HepG2 (cell line): ENCODE measurements around the gene PANK4.

Experiments
- EEA1 ChIP-seq: sonication (generic); formaldehyde crosslinking; IDR thresholded peaks from 2 replicates; pipeline ENCODE4 v1.5.1; 2020; ENCODE audit warnings: mild to moderate bottlenecking, missing genetic modification reagents, borderline replicate concordance
- EZH2 ChIP-seq: conservative IDR thresholded peaks from 2 replicates; pipeline ENCODE4 v1.6.1; 2012; ENCODE audit warnings: mild to moderate bottlenecking, low read depth, low read length, moderate library complexity
- JUN ChIP-seq: sonication (generic); formaldehyde crosslinking; IDR thresholded peaks from 2 replicates; pipeline ENCODE4 v1.4.0; 2020; ENCODE audit warnings: mild to moderate bottlenecking, missing genetic modification reagents
- MAFK ChIP-seq, 2 experiments: IDR thresholded peaks in 1 of 2; conservative IDR thresholded peaks in 1 of 2; 2 replicates each; pipeline ENCODE4 v1.6.1; 2011; ENCODE audit warnings: improper control_type of control experiment in 2 of 2, low read length in 2 of 2
- MXI1 ChIP-seq: IDR thresholded peaks from 3 replicates; pipeline ENCODE4 v1.6.1; 2012; ENCODE audit warnings: low read depth, low read length, inconsistent platforms, borderline replicate concordance
- PPARG ChIP-seq: conservative IDR thresholded peaks from 2 replicates; pipeline ENCODE4 v1.6.1; 2016; ENCODE audit warnings: missing biosample characterization, missing genetic modification reagents
- RFXANK ChIP-seq: IDR thresholded peaks from 2 replicates; pipeline ENCODE4 v1.6.1; 2016
- YY1 ChIP-seq: IDR thresholded peaks from 2 replicates; pipeline ENCODE4 v1.6.1; 2011; ENCODE audit warnings: low read length, low read depth, moderate library complexity, mild to moderate bottlenecking; ENCODE audit not compliant: insufficient read depth, insufficient replicate concordance
- ZBTB7A ChIP-seq: sonication (generic); formaldehyde crosslinking; IDR thresholded peaks from 2 replicates; pipeline ENCODE4 v1.8.0; 2022; ENCODE audit warnings: mild to moderate bottlenecking, missing genetic modification reagents
- ZFP36 ChIP-seq: fragments of 150-350 bp; IDR thresholded peaks from 2 replicates; pipeline ENCODE4 v1.6.1; 2018; ENCODE audit warnings: borderline replicate concordance, low read length, low read depth; ENCODE audit not compliant: partially characterized antibody
- ZNF558 ChIP-seq: sonication (generic); formaldehyde crosslinking; IDR thresholded peaks from 2 replicates; pipeline ENCODE4 v1.9.0; 2022; ENCODE audit warnings: mild to moderate bottlenecking, missing genetic modification reagents, borderline replicate concordance
- TF ChIP-seq, protein P1 (sequence below): sonication (generic); formaldehyde crosslinking; IDR thresholded peaks from 2 replicates; pipeline ENCODE4 v1.4.0; 2020; ENCODE audit warnings: missing genetic modification reagents
- TF ChIP-seq, protein P2 (sequence below): sonication (generic); formaldehyde crosslinking; IDR thresholded peaks from 2 replicates; pipeline ENCODE4 v1.5.0; 2020; ENCODE audit warnings: mild to moderate bottlenecking, missing genetic modification reagents, moderate library complexity
- TF ChIP-seq, protein P3 (sequence below): sonication (generic); formaldehyde crosslinking; IDR thresholded peaks from 2 replicates; pipeline ENCODE4 v1.4.0; 2020; ENCODE audit warnings: missing genetic modification reagents

DNA sequence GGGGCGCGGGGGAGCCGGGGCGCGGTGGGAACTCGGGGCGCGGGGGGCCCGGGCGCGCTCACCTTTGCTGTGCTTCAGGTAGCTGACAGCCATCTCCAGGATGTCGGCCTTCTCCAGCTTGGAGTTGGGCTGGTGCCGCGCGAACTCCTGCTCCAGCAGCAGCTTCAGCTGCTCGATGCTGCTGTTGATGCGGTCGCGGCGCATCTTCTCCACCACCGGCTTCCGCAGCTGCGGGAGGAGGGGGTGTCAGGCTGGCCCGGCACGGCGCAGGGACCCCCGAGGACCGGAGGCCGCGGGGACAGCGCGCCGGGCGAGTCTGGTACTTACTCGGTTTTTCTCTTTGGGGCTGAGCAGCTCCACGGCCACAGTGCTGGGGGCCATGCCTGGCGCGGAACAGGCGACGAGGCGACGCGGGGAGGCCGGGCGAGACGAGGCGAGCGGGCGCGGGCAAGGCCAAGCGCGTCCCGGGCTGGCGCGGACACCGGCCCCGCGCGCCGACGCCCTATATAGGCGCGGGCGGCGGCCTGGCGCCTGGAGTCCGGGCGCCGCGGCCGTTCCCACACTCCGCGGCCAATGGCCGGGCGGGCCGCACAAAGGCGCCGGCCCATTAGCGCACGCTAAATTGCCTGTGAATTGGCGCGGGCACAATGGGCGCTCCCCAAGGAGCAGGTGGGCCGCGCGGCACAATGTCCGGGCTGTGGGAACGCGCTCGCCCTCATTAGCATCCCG is 3.6 kb upstream of the PANK4 start, which contains the start of gene HES5:
- TF ChIP-seq JUN (CRISPR knock-in tag) (no peak), PPARG (CRISPR knock-in tag) (no peak), ZFP36 (no peak), MXI1 (no peak), YY1 (no peak), EZH2 (peak; percentile 67), ZBTB7A (no peak), ZNF558 (CRISPR knock-in tag) (no peak), MAFK (conservative IDR thresholded peaks at IDR 0.05 in 1 of 2, IDR thresholded peaks at IDR 0.05 in 1 of 2; ENCODE audit: low read length in 2 of 2) (no peak), EEA1 (CRISPR knock-in tag) (no peak), RFXANK (CRISPR knock-in tag) (no peak)
- TF ChIP-seq, protein P1, sequence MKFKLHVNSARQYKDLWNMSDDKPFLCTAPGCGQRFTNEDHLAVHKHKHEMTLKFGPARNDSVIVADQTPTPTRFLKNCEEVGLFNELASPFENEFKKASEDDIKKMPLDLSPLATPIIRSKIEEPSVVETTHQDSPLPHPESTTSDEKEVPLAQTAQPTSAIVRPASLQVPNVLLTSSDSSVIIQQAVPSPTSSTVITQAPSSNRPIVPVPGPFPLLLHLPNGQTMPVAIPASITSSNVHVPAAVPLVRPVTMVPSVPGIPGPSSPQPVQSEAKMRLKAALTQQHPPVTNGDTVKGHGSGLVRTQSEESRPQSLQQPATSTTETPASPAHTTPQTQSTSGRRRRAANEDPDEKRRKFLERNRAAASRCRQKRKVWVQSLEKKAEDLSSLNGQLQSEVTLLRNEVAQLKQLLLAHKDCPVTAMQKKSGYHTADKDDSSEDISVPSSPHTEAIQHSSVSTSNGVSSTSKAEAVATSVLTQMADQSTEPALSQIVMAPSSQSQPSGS (CRISPR knock-in tag): no peak
- TF ChIP-seq, protein P2, sequence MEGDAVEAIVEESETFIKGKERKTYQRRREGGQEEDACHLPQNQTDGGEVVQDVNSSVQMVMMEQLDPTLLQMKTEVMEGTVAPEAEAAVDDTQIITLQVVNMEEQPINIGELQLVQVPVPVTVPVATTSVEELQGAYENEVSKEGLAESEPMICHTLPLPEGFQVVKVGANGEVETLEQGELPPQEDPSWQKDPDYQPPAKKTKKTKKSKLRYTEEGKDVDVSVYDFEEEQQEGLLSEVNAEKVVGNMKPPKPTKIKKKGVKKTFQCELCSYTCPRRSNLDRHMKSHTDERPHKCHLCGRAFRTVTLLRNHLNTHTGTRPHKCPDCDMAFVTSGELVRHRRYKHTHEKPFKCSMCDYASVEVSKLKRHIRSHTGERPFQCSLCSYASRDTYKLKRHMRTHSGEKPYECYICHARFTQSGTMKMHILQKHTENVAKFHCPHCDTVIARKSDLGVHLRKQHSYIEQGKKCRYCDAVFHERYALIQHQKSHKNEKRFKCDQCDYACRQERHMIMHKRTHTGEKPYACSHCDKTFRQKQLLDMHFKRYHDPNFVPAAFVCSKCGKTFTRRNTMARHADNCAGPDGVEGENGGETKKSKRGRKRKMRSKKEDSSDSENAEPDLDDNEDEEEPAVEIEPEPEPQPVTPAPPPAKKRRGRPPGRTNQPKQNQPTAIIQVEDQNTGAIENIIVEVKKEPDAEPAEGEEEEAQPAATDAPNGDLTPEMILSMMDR: no peak
- TF ChIP-seq, protein P3, sequence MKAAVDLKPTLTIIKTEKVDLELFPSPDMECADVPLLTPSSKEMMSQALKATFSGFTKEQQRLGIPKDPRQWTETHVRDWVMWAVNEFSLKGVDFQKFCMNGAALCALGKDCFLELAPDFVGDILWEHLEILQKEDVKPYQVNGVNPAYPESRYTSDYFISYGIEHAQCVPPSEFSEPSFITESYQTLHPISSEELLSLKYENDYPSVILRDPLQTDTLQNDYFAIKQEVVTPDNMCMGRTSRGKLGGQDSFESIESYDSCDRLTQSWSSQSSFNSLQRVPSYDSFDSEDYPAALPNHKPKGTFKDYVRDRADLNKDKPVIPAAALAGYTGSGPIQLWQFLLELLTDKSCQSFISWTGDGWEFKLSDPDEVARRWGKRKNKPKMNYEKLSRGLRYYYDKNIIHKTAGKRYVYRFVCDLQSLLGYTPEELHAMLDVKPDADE (CRISPR knock-in tag): no peak
